Panc1 (cell line): ENCODE data around the gene GALNTL6. TPM values are rescaled to one million over a fixed set of nuclear protein-coding genes. Genes with fewer than 3 reads are reported as not detected.

Experiments used
- ATAC-seq: fragments of 200-7000 bp; cut with Tn5 transposase; 2 replicates; pipeline ENCODE4 v1.9.1; 2020; ENCODE audit warnings: mild to moderate bottlenecking, moderate library complexity
- BruUV-seq: library from RNA; stranded (reverse); fragments of 400-500 nt; replicated peaks from 2 replicates; lab custom pipeline; 2021; lab: Mats Ljungman, UMichigan
- CTCF ChIA-PET: fragments of 300-600 bp; sonication (Branson Sonifier 250); formaldehyde crosslinking; loops from one replicate; lab custom pipeline; 2022; ENCODE audit warnings: antibody characterized with exemption; lab: Charles Lee
- POLR2A ChIA-PET: fragments of 300-600 bp; sonication (Branson Sonifier 250); formaldehyde crosslinking; loops from one replicate; lab custom pipeline; 2022; ENCODE audit warnings: antibody characterized with exemption; lab: Charles Lee
- DNase-seq: peaks from one replicate; pipeline ENCODE4 v3.0.0-alpha.2; 2010; ENCODE audit warnings: low read depth, low spot score
- H3K27ac ChIP-seq: 2 replicates; pipeline ENCODE4 v1.5.1; 2011; ENCODE audit warnings: mild to moderate bottlenecking, low read length, inconsistent platforms
- H3K27me3 ChIP-seq: fragments of 200-500 bp; sonication (Bioruptor generic); 2 replicates; pipeline ENCODE4 v1.6.0; 2014; ENCODE audit warnings: low read length, inconsistent platforms; ENCODE audit not compliant: control insufficient read depth, insufficient read depth
- H3K36me3 ChIP-seq: fragments of 200-500 bp; sonication (Bioruptor generic); 2 replicates; pipeline ENCODE4 v1.5.1; 2014; ENCODE audit warnings: inconsistent platforms, mild to moderate bottlenecking, low read length, moderate library complexity; ENCODE audit not compliant: control insufficient read depth, insufficient read depth
- H3K4me1 ChIP-seq: 2 replicates; pipeline ENCODE4 v1.5.1; 2011; ENCODE audit warnings: inconsistent platforms, mild to moderate bottlenecking, low read length, moderate library complexity; ENCODE audit not compliant: control insufficient read depth, insufficient read depth
- H3K4me3 ChIP-seq, 2 experiments: 2 replicates each; pipeline ENCODE4 v1.5.1; 2011 to 2012; ENCODE audit warnings: low read depth in 2 of 2, low read length in 2 of 2, mild to moderate bottlenecking in 2 of 2, inconsistent platforms in 1 of 2, moderate library complexity in 1 of 2
- H3K9me3 ChIP-seq: fragments of 200-500 bp; sonication (Bioruptor generic); 2 replicates; pipeline ENCODE4 v1.5.1; 2014; ENCODE audit warnings: low read depth, mild to moderate bottlenecking, inconsistent platforms, low read length, moderate library complexity; ENCODE audit not compliant: control insufficient read depth, insufficient read depth
- POLR2AphosphoS5 ChIP-seq: IDR thresholded peaks from 2 replicates; pipeline ENCODE4 v1.6.1; 2012; ENCODE audit warnings: mild to moderate bottlenecking, low read depth, low read length, moderate library complexity
- REST ChIP-seq, 2 experiments: IDR thresholded peaks; 2 replicates each; pipeline ENCODE4 v1.6.1; 2011 to 2012; ENCODE audit warnings: low read depth in 2 of 2, control low read depth in 1 of 2, low read length in 1 of 2, mild to moderate bottlenecking in 1 of 2, moderate library complexity in 1 of 2; ENCODE audit not compliant: insufficient read depth in 1 of 2
- SIN3A ChIP-seq: IDR thresholded peaks from 2 replicates; pipeline ENCODE4 v1.6.1; 2012; ENCODE audit warnings: low read depth, mild to moderate bottlenecking, low read length, moderate library complexity, borderline replicate concordance; ENCODE audit not compliant: insufficient read depth
- TCF7L2 ChIP-seq: IDR thresholded peaks from 2 replicates; pipeline ENCODE4 v1.6.1; 2011; ENCODE audit warnings: mild to moderate bottlenecking, low read depth, low read length, inconsistent platforms
- in situ Hi-C: cut with HindIII; loops from 2 replicates; pipeline ENCODE4 v1.10.0; 2016; ENCODE audit warnings: low sequenced_read_pairs, low pct_unique_long_range_greater_than_20kb
- intact Hi-C: fragments of 100-400 bp; cut with micrococcal nuclease; formaldehyde crosslinking; loops from one replicate; pipeline ENCODE4 v1.10.0; 2022; ENCODE audit not compliant: unreplicated experiment
- total RNA-seq: library from RNA; stranded (reverse); gene quantifications from one replicate; pipeline ENCODE4 v1.2.1, GENCODE V29; 2021; ENCODE audit not compliant: unreplicated experiment
- TF ChIP-seq, protein P1 (sequence below): fragments of 450-650 bp; IDR thresholded peaks from 2 replicates; pipeline ENCODE4 v1.5.1; 2017; ENCODE audit warnings: mild to moderate bottlenecking

Gene GALNTL6
- total RNA-seq, 1 experiment from 2014 or later = not detected

GRCh38 chr4:172760512-172760911 is 947.3 kb downstream of the GALNTL6 start:
- DNase-seq (no peak), ATAC-seq (no peak)
- no TSS peak for BruUV-seq
- no peaks in the 10 kb centered on the region for H3K4me1 ChIP-seq
- no peaks in the 10 kb centered on the region for H3K27me3 ChIP-seq
- TF ChIP-seq REST (IDR thresholded peaks at IDR 0.05; ENCODE audit: insufficient read depth in 1 of 2, low read depth in 2 of 2, low read length in 1 of 2) (no peak), POLR2AphosphoS5 (no peak), TCF7L2 (no peak), SIN3A (no peak)
- TF ChIP-seq, protein P1, sequence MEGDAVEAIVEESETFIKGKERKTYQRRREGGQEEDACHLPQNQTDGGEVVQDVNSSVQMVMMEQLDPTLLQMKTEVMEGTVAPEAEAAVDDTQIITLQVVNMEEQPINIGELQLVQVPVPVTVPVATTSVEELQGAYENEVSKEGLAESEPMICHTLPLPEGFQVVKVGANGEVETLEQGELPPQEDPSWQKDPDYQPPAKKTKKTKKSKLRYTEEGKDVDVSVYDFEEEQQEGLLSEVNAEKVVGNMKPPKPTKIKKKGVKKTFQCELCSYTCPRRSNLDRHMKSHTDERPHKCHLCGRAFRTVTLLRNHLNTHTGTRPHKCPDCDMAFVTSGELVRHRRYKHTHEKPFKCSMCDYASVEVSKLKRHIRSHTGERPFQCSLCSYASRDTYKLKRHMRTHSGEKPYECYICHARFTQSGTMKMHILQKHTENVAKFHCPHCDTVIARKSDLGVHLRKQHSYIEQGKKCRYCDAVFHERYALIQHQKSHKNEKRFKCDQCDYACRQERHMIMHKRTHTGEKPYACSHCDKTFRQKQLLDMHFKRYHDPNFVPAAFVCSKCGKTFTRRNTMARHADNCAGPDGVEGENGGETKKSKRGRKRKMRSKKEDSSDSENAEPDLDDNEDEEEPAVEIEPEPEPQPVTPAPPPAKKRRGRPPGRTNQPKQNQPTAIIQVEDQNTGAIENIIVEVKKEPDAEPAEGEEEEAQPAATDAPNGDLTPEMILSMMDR = no peak
- H3K27ac ChIP-seq = no peak overlapping the region
- H3K4me3 ChIP-seq = no peak overlapping the region
- H3K36me3 ChIP-seq = no peaks in the 10 kb centered on the region
- CTCF ChIA-PET = no interaction called here
- H3K9me3 ChIP-seq = no peaks in the 10 kb centered on the region
- in situ Hi-C loops (no loop called here), intact Hi-C loops (no loop called here)
- POLR2A ChIA-PET = no interaction called here

- CTCF ChIA-PET = no interaction called here
- intact Hi-C loops (no loop called here), in situ Hi-C loops (no loop called here)
- ATAC-seq = no peak
- Histone ChIP-seq H3K27ac (no peak overlapping the region), H3K36me3 (no peaks in the 10 kb centered on the region), H3K9me3 (no peaks in the 10 kb centered on the region), H3K4me1 (no peaks in the 10 kb centered on the region), H3K4me3 (no peak overlapping the region), H3K27me3 (no peaks in the 10 kb centered on the region)
- DNase-seq = no peak
- POLR2A ChIA-PET = interaction anchor here (0.5 to 0.7 kb wide), 2 partner anchors 58 to 131 kb away, joined by 3 to 7 read pairs; no protein-coding TSS in a partner anchor
- TF ChIP-seq SIN3A (no peak), TCF7L2 (no peak)
- TF ChIP-seq, protein P1 = no peak
- no TSS peak for BruUV-seq
These were observed 949.7 kb downstream of the GALNTL6 start for GRCh38 chr4:172762895-172763294.
